ENCODE results near the gene CD55.

- TF ChIP-seq CTCF (IDR thresholded peaks at IDR 0.05) = peak in 1 of 6 experiments; percentile 39
- no peak for TF ChIP-seq POLR2A (IDR thresholded peaks at IDR 0.05)
- TF ChIP-seq EP300 (IDR thresholded peaks at IDR 0.05) = no peak
Observed at GRCh38 chr1:207316141-207316540, 5.3 kb upstream of the CD55 start.
